Activated gamma-delta T cell treated with Interleukin-2 at 50 U/mL for 16 hours (primary cell): Measurements from ENCODE around the gene PGBD2.
"Not testable (repeated sequence)": the region's sequence is repeated elsewhere in the genome, so short reads cannot be mapped to it uniquely, and the experiment has no call there.

Experiments used
- DNase-seq: peaks from one replicate; pipeline ENCODE4 v3.0.0-alpha.2; 2020

PGBD2 gene, protein sequence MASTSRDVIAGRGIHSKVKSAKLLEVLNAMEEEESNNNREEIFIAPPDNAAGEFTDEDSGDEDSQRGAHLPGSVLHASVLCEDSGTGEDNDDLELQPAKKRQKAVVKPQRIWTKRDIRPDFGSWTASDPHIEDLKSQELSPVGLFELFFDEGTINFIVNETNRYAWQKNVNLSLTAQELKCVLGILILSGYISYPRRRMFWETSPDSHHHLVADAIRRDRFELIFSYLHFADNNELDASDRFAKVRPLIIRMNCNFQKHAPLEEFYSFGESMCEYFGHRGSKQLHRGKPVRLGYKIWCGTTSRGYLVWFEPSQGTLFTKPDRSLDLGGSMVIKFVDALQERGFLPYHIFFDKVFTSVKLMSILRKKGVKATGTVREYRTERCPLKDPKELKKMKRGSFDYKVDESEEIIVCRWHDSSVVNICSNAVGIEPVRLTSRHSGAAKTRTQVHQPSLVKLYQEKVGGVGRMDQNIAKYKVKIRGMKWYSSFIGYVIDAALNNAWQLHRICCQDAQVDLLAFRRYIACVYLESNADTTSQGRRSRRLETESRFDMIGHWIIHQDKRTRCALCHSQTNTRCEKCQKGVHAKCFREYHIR

DNA sequence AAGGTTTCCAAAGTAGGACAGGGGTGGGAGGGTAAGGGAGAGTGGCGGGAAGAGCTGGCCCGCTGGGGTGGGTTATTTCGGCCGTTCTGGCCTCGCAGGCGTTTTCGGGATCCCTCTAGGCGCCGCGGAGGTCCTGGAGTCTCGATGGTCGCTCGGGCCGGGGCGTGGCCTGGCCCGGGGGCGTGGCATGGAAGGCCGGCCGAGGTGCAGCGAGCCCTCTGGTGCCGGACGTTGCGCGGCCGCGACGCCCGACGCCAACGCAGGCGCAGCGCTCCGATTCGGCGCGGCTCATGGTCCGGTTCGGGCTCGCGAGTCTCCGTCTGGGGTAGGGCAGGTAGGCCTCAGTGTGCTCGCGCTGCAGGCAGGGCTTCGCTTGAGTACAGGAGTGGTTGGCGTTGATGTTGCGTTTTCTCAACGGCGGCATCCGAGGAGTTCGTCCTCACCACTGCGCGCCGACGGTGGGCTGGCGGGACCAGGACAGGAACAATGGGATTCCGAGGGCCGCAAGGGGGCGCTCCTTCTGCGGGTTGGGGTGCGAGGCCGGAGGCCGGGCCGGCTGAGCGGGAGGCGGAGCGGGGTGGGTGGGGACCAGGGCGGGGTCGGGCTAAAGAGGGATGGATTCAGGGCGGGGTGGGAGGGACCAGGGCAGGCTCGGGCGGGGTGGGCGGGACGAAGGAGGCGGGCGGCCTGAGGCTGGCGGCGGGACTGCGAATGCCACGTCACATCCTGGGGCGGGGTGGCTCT is at the start of gene PGBD2:
PGBD2 (plus strand) TSS at position 227 of the 744 bp plus-strand sequence. CDS start 7,628 bp downstream, outside the sequence.
- DNase-seq = peak; percentile 97

GRCh38 chr1:248857201-248857600 is 48.8 kb upstream of the PGBD2 start:
- DNase-seq = no peak

- no peak for DNase-seq
Observed at GRCh38 chr1:248857749-248858095, 48.3 kb upstream of the PGBD2 start.

GRCh38 chr1:248858096-248858890 is 47.7 kb upstream of the PGBD2 start:
- DNase-seq = no peak

GRCh38 chr1:248858891-248859889 is 46.8 kb upstream of the PGBD2 start, which contains the start of gene ZNF692:
Gene ZNF692, minus strand, starts transcription at chr1:248859085. Its CDS starts 776 bp downstream, at chr1:248858309.
- peak; percentile 96 for DNase-seq

- no peak for DNase-seq
Observed at GRCh38 chr1:248860007-248860406, 46.0 kb upstream of the PGBD2 start.

DNA sequence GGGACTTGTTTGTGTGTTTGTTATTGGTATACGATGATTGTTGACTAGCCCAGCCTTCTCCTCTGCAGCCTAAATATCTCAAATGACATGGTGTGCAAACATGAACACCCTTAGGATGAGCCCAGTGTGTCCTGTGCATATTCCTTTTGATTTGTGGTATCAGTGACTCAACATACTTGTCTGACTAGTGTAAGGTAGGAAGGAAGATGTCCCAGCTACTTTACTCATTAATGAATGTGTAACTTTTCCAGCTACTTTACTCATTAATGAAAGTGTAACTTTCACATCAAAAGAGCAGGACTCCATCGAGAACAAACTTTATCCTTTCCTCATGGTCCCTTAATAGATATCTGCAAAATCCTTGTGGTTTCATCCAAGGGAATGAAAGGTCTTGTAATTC is 44.4 kb upstream of the PGBD2 start:
- DNase-seq = no peak

DNA sequence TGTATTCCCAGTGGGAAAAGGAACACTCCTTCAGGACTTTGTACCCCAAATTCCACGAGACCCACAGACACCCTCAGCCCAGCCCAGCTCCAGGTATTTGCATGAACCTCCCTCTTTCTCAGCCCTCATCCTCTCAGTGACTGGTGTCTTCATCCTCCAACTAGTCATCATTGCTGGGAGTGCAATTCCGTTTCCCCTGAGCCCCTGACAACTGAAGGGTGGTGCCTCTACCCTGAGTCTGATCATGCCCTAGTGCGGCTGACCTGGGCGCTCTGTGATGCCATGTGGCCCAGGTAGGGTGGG is 43.4 kb upstream of the PGBD2 start:
- DNase-seq = no peak

DNA sequence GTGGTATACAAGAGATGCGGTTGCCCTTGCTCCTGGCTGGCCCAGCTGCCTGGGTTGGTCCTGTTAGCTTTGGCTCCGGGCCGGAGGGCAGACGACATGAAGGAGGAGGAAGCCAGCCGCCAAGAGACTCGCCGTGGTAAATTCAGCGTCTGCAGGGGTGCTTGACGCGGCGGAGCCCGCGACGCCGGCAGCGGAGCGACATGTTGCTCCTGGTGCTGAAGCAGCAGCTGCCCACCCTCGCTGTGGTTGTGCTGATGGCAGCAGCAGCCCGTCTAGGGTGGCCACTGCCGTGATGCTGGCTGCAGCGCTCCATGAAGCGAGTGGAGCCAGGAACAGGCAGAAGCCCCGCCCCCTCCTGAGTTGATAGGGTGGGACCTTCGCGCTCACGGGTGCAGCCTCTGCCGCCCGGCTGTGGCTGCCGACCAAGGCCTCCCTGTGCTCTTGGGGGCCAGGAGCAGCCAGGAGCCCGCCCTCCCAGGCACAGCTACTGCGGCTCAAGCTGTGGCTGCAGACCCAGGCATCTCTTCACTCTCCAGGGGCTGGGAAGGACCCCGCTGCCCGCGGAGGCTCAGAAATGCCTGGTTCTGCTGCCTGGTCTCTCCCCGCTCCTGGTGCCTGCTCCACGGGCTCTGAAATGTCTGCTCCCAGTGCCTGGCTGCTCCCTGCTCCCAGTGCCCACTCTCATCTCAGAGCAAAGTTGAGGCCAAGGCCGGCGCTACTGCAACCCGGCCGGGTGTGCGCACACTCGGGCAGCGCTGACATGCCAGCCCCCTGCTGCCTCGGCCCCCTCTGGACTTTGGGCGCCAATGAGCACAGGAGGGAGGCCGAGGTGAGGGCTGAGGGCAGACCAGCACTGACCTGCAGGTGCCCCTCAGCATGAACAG is 42.8 kb upstream of the PGBD2 start:
- peak; percentile 81 for DNase-seq

DNA sequence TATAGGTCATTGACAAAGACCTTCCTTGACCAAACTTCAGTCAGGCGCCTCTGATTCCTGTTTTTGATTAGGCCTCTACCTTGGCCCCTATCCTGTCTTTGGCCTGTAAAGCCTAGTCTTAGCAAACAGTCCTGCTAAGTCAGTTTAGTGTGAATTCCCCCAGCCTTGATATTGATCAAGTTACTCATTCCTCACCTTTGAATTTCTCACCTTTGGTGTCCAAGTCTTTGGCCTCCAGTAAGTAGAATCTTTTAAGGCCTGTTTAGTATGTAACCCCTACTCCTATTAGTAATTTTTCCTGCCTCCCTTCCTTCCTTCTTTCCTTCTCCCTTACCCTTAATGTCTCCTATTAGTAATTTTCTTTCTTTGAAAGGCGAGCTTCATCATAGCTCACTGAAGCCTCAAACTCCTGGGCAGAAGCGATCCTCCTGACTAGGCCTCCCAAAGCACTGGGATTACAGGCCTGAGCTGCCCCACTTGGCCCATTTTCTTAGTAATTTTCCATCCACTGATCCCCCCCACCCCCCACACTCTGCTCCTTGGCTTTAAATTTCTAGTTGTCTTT is 34.1 kb upstream of the PGBD2 start:
- DNase-seq = no peak

DNA sequence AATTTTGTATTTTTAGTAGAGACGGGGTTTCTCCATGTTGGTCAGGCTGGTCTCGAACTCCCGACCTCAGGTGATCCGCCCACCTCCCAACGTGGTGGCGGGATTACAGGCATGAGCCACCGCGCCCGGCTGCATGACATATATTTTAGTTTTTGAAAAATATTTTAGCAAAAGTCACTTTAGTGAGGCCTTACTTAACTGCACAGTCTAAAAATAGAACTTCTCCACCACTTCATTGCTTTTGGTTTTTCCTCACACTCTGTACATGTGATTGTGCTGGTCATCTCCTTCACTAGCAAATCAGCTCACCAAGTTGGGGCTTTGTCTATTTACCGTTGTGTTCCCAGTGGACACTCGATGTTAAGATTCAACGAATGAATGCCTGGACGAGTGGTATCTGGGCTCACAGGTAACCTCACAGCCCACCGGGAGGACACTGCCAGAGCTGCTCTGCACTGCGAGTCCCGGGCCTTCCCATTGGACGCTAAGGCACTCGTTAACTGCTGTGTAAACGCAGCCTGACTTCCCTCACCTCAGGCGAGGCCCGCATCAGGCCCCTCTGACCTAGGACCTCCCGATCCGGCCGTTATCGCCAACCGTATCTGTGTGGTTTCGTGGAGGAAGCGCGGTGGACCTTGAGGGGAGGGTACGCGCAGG is 33.2 kb upstream of the PGBD2 start:
- no peak for DNase-seq

GRCh38 chr1:248873409-248873992 is 32.5 kb upstream of the PGBD2 start:
- DNase-seq = peak; percentile 90

DNA sequence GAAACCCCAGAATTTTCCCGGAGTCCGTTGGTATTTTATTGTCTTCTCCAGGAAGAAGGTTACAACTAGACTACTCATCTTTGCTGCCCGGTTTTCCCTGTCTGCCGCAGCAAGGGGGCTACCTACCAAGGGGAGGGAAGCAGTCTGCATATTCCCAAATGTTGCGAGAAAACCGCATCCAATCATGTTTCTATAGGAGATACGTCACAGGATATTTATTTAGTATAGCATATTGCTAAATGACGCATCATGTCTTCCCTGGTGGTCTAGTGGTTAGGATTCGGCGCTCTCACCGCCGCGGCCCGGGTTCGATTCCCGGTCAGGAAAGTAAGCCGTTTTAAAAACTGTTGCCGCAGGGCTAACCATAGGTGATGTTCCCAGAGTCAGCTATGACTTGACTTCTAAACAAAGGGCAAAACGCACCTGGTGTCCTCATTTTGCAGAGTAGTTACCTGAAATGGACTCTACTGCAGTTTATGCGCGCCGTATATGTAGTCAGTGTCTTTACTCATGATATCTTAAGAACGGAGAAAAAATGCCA is 32.0 kb upstream of the PGBD2 start:
- peak; percentile 78 for DNase-seq

- no peak for DNase-seq
Observed at GRCh38 chr1:248881261-248881660, 24.8 kb upstream of the PGBD2 start.

- DNase-seq = not testable (repeated sequence)
Observed at GRCh38 chr1:248882427-248882826, 23.6 kb upstream of the PGBD2 start.

- no peak for DNase-seq
Observed at GRCh38 chr1:248884632-248885295, 21.3 kb upstream of the PGBD2 start.

- DNase-seq = no peak
Observed at GRCh38 chr1:248885646-248886045, 20.4 kb upstream of the PGBD2 start.

DNA sequence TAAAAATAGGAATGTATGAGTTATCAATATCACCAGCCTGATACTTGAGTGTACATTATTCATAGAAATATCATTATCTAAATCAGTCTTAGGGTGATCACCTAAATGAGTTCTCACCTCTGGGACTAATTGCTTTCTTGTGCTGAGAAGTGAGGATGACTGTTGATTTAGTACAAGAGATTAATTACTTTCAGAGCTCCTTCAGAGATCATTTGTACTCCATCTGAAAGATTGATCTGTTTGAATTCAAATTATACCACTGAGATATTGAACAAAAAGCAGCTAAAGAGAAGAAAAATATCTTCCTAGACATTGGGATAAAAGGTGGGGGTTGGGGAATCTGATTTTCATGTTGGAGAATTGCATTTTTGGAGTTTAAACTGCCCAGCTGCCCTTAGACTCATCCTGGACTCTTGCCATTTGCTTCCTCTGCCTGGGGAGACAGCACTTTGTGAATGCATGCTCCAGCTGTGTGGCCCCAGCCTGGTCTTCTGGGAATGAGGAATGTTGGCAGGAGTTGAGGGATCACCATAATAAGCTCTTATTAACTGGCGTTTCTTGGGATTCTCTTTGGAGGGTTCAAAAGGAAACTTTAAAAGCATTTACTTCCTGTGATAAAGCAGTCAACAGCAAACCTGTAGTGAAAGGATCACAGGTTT is 19.7 kb upstream of the PGBD2 start:
- no peak for DNase-seq
